HG02938 (cell line): ENCODE data around the gene TUBB2B.
"Not testable (repeated sequence)": the region's sequence is repeated elsewhere in the genome, so short reads cannot be mapped to it uniquely, and the experiment has no call there.

ENCODE experiments used
- ATAC-seq: cut with Tn5 transposase; IDR thresholded peaks from one replicate; pipeline ENCODE4 v1.9.1; 2021; ENCODE audit warnings: mild to moderate bottlenecking, moderate library complexity; ENCODE audit not compliant: unreplicated experiment

Gene TUBB2B

DNA sequence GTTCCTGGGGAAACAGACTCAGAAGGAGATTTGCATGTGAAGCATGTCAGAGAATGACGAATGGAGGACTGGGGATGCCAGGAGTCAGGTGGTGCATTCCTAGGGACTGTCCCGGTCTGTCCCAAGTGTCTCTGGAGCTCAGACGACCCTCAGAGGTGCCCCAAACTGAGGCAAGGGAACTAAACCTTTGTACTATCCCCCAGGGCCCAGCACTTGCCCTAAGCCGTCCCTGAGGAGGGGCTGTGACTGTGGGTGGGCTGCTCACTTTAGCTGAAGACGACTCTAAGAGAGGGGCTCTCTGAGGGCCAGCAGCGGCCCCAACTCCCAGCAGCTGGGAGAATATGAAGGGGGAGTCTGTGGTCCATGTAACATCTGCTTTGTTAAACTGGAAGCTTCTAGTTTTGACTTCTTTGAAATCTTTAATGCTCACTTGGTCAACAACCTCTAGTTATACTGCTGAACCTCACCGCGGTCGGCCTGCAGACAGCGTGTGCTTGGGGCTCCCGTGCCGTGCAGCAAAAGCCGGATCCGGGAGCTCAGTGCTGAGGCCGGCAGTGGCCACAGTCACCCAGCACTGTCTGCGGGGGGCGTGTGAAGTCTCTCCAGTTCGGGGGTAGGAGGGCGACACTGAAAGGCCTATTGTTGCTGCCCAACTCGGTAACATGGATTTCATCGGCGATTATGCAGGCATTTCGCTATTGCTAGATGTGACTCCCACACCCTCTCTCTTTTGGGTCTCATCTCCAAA, 34.2 kb downstream of the TUBB2B start:
- no peak for ATAC-seq

DNA sequence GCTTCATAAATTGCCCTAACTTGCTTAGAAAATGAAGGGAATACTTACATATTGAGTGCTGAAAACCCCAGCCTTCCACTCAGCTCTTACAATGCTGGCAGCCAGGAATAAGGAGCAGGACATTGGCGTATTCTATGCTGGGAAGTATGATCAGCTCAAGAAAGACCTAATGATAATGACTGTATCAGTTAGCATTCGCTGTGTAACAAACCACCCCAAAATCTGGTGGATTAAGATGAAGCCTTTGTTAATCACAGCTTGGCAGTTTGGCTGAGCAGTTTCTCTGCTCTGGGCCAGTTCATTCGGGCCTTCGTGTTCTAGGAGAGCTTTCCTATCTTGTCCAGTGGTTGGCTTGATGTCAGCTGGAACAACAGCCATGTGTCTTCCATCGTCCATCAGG, 36.7 kb downstream of the TUBB2B start:
- no peak for ATAC-seq

DNA sequence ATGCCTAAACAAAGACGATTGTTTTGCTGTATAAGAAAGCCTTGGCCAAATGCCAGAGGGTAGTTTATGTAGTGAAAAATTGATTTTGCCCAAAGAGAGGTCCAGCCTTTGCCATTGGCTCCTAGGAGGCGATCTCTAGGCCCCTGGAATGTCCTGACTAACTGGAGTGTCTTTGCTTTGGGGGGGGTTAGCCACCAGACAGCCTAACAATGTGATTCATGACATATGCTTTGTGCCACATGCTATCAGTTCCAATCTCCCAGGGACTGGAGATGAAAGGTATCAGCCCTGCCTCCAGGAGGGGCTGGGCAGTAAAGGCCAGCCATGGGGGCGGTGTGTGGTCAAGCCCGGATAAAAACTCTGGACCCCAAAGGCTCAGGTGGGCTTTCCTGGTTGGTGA, 37.4 kb downstream of the TUBB2B start:
- ATAC-seq, result no peak

DNA sequence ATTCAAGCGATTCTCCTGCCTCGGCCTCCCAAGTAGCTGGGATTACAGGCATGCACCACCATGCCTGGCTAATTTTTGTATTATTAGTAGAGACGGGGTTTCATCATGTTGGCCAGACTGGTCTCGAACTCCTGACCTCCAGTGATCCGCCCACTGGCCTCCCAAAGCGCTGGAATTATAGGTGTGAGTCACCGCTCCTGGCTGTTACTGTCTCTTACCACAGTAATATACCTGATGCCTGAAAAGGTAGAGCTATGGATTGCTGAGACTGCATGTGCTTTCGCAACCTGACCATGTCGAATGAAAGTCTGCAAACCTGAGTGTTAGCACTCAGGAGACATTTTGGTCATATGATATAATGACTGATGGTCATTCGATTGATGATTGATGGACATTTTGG, 38.3 kb downstream of the TUBB2B start:
- not testable (repeated sequence) for ATAC-seq

DNA sequence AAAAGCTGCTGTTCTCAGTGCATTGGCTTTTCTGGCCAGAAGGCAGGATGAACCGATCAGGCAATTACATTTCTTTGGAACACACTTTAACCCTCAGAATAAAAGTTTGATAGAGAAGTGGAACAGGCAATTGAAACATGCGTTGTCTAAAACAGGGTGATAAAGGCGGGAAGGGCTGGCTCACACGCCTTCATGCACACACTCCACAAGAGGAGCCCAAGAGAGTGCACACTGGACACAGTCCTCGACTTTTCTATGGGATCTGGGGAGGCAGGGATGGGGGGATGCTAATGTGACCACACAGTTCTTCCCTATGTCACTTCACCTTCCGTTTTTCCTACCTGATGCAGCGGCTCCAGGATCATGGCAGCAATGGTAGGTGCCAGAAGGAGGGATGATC, 39.2 kb downstream of the TUBB2B start:
- ATAC-seq, result no peak

DNA sequence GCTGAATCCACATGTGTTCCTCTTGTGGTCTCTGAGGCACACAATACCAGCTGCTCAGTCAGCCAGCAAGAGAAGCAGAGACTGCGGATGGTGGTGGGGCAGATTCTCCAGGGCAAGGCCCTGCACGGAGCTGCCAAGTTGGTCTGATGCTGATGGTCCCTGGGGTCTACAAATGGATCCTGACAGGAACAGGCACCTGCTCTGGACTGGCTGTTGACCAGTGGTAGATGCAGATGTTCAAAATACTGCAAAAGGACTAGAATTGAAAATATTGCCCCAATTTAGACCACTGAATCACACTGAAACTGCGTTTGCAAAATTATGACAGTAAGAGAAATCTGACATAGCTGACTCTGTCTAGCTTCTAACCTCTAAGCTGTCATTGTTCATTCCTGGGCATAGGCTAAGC, 40.5 kb downstream of the TUBB2B start:
- no peak for ATAC-seq

DNA sequence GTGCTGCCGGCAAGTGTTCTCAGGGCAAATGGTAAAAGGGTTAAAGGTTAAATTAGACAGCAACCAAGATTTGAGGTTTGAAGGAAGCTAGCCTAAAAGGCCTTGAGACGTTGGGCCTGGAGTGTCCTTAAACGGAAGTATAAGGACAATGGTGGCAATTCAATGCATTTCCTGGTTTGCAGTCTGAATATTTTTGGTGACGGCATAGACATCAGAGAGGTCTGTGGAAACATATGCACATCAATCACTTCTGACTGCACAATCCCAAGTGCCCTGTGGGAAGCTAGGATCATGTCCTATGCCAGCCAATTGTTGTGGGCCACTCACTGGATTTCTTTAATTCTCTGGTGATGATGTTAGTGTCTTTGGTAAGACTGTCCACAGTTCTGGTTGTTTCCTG, 44.4 kb downstream of the TUBB2B start:
- no peak for ATAC-seq

DNA sequence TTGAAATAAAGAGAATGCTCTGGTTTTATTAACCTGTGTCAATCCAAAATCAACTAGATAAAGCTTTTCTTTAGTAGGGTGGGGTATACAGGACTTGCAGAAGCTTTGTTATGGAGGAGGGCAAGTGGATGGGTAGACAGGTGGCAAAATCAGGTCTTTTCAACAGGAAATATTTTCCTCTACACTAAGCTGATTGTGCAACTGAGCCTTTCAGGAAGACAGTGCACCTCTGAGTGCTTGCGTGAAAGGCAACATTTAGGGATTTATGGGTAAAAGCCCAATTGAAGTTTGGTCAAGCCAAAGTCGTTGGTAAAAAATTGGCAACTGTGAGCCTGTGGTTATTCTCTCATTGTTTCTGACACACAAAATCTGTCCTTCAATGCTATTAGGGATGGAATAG, 46.3 kb downstream of the TUBB2B start:
- ATAC-seq, result no peak

DNA sequence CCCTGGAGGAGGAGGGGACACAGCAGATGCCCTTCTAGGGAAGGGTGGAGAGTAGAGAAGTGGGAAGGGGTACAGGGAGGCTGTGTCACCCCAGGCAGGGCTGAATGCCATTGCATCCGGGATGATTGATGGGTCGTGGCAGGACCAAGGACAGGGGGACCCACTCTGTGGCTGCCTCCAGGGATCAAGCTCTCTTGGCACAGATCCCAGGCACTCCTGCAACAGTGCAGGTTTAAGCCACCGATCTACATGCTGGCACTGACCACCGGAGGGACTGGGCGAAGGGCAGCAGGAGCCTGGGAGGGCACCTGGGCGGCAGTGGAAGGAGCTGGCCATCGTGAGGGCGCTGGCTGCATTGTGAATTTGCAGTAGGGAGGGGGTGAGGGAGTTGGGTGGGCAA, 47.5 kb downstream of the TUBB2B start:
- not testable (repeated sequence) for ATAC-seq

DNA sequence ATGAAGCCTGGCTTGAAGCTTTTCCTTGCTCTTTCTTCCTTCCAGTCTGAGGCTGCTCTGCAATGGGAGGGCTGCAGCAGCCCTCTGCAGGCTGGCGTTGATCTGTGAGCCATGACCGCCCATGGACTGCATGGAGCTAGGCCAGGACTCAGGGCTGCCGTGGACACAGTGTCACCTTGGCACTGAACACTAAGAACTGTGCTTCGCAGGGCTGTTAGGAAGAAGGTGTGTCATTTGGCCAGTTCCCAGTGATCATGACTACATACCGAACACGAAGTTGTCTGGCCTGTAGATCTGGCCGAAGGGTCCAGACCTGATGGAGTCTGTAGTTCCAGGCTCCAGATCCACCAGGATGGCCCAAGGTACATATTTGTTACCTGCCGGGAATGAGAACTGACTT, 48.8 kb downstream of the TUBB2B start:
- ATAC-seq, result not testable (repeated sequence)

DNA sequence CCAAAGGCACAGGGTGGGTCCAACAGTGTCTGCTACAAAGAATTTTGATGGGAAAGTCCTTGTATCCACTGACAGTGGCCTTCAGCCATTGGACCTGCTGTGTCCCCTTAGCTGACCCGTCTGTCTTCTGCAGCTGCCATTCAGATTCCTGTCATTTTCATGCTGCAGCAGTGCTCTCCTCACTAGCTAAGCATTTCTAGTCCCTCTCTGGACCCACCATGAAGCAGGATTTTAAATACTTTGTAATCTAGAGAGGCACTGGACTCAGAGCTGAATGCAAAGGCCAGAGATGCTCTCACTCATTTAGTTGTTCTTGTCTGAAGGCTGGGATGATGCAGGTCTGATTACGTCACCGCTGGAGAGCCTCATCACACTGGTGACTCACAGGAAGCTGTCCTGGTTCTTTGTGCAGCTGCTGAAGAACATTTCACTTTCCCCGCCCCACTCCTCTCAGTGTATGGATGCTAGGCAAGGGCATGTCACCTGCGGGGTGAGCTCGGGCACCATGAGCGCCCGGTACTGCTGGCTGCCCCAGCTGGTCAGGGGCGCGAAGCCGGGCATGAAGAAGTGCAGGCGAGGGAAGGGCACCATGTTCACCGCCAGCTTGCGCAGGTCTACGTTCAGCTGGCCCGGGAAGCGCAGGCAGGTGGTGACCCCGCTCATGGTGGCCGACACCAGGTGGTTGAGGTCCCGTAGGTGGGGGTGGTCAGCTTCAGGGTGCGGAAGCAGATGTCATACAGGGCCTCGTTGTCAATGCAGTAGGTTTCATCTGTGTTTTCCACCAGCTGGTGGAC, 50.7 kb downstream of the TUBB2B start:
- no peak for ATAC-seq

DNA sequence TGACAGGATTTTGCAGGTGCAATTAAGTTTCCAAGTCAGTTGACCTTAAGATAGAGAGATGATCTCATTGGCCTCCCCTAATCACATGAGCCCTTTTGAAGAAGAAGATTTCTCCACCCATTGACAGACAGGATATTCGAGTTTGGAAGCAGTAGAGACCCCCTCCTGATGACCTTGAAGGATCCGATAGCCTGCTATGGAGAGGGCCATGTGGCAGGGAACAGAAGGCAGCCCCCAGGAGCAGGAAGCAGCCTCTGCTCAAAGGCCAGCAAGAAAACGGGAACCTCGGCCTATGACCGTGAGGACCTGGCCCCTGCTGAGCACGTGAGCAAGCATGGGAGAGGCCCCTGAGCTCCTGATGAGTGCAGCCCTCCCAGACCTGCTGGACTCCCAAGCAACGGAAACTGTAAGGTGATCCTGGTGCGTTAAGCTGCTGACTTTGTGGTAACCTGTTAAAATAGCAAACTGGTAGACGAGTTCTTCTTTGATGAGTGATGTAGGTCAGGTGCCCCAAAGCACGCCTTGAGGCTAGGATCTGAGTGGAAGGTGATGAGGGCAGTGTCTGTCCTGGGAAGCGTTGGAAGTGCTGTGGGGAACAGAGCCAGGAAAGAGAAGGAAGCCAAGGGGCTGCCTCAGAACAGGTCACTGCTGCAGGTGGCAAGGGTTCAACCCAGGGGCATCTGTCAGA, 51.6 kb downstream of the TUBB2B start:
- ATAC-seq, result no peak
